Neural progenitor cell (in vitro differentiated cells): ENCODE data around the gene LGALS3BP.

Experiments used
- EZH2 ChIP-seq: fragments of 200-600 bp; sonication (generic); IDR thresholded peaks from 2 replicates; pipeline ENCODE4 v1.6.1; 2017; ENCODE audit warnings: antibody characterized with exemption, mild to moderate bottlenecking, moderate library complexity
- EZH2phosphoT487 ChIP-seq: fragments of 200-600 bp; sonication (generic); IDR thresholded peaks from 2 replicates; pipeline ENCODE4 v1.6.1; 2017; ENCODE audit warnings: antibody characterized with exemption
- TF ChIP-seq, protein P1 (sequence below): fragments of 200-600 bp; sonication (generic); IDR thresholded peaks from 2 replicates; pipeline ENCODE4 v1.5.1; 2017; ENCODE audit warnings: antibody characterized with exemption, mild to moderate bottlenecking

DNA sequence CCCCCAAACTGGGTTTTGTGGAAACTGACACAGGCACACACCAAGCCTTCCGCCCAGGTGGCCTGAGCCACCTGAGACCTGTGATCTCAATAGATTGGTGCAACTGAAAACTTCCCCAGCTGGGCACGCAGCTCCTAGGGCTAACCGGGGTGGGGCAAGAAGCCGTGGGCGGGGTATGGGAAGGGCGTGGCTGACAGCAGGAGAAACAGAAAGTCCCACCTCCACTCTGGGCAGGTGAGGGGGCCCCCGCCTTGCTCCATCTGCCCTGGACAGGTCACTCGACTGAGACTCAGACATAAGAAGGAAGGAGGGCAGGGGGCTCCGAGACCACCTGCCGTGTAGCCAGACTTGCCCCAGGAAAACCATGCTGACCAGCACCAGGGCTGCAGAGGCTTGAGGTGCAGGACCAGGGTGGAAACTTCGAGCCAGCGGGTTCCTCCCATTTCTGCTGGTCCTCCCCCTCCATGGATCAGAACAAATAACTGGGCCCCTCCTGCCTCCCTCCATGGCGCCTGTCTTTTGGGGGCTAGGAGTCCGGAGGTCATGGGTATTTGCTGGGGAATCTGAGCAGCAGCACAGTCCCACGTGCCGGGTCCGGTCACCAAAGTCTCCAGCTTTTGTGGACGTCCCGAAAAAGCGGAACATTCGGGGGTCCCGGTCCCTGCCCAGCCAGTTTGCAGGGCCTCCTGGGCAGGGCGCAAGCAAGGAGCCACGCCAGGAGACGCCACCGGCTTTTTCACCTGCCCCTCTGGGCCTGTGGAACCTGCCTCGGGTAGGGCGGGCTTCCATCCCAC is 55.9 kb downstream of the LGALS3BP start:
- TF ChIP-seq, protein P1, sequence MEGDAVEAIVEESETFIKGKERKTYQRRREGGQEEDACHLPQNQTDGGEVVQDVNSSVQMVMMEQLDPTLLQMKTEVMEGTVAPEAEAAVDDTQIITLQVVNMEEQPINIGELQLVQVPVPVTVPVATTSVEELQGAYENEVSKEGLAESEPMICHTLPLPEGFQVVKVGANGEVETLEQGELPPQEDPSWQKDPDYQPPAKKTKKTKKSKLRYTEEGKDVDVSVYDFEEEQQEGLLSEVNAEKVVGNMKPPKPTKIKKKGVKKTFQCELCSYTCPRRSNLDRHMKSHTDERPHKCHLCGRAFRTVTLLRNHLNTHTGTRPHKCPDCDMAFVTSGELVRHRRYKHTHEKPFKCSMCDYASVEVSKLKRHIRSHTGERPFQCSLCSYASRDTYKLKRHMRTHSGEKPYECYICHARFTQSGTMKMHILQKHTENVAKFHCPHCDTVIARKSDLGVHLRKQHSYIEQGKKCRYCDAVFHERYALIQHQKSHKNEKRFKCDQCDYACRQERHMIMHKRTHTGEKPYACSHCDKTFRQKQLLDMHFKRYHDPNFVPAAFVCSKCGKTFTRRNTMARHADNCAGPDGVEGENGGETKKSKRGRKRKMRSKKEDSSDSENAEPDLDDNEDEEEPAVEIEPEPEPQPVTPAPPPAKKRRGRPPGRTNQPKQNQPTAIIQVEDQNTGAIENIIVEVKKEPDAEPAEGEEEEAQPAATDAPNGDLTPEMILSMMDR: no peak
- TF ChIP-seq EZH2 (no peak), EZH2phosphoT487 (no peak)
